Left kidney (tissue), 2 donors: ENCODE data around the gene MACF1. TPM values are rescaled to one million over a fixed set of nuclear protein-coding genes. Genes with fewer than 3 reads are reported as not detected.

Source experiments
- DNase-seq: peaks from one replicate; pipeline ENCODE4 v3.0.0-alpha.2; 2013
- polyA plus RNA-seq: library from polyadenylated mRNA; unstranded; fragments of 120-200 nt; gene quantifications from one replicate; pipeline ENCODE4 v1.2.1, GENCODE V29; 2013; ENCODE audit not compliant: insufficient read length

The MACF1 gene
- polyA plus RNA-seq, 1 donor, result 327 TPM

GRCh38 chr1:39173995-39174380 lies 30.5 kb upstream of the MACF1 start:
- DNase-seq, result no peak

- DNase-seq, result no peak
These were observed 30.0 kb upstream of the MACF1 start for GRCh38 chr1:39174390-39175081.

GRCh38 chr1:39177706-39178105 lies 26.8 kb upstream of the MACF1 start:
- no peak for DNase-seq

GRCh38 chr1:39178541-39179431 lies 25.7 kb upstream of the MACF1 start:
- DNase-seq, result no peak

- DNase-seq, result no peak
These were observed 23.2 kb upstream of the MACF1 start for GRCh38 chr1:39181311-39181710.

GRCh38 chr1:39182804-39183203 lies 21.7 kb upstream of the MACF1 start:
- no peak for DNase-seq

GRCh38 chr1:39183503-39184353 lies 20.8 kb upstream of the MACF1 start:
- no peak for DNase-seq

GRCh38 chr1:39184354-39184818 lies 20.1 kb upstream of the MACF1 start:
- no peak for DNase-seq

GRCh38 chr1:39187275-39188046 lies 17.0 kb upstream of the MACF1 start:
- DNase-seq, result no peak

- no peak for DNase-seq
These were observed 14.9 kb upstream of the MACF1 start for GRCh38 chr1:39189592-39190041.

- DNase-seq, result no peak
These were observed 14.4 kb upstream of the MACF1 start for GRCh38 chr1:39190096-39190495.

GRCh38 chr1:39194398-39195051 lies 10.0 kb upstream of the MACF1 start:
- DNase-seq, result no peak

- DNase-seq, result no peak
These were observed 9.1 kb upstream of the MACF1 start for GRCh38 chr1:39195166-39196111.

GRCh38 chr1:39196244-39197215 lies 8.0 kb upstream of the MACF1 start:
- DNase-seq, result no peak

- DNase-seq, result no peak
These were observed 4.9 kb upstream of the MACF1 start for GRCh38 chr1:39199593-39199992.

- no peak for DNase-seq
These were observed 746 bp downstream of the MACF1 start for GRCh38 chr1:39205102-39205780.

GRCh38 chr1:39205781-39206464 lies 1.4 kb downstream of the MACF1 start:
- DNase-seq, result no peak
